Ovary (tissue), 3 donors: ENCODE results near the gene C2CD2L.

Source experiments
- CTCF ChIP-seq, 3 donors: fragments of 450-650 bp in 2 of 3; fragments of 200-600 bp in 1 of 3; IDR thresholded peaks; one replicate each; pipeline versions ENCODE4 v1.5.1 to v1.8.0; 2016 to 2022; ENCODE audit warnings: antibody characterized with exemption in 3 of 3, mild to moderate bottlenecking in 1 of 3
- POLR2A ChIP-seq: fragments of 450-650 bp; IDR thresholded peaks from one replicate; pipeline ENCODE4 v1.6.1; 2017; ENCODE audit warnings: antibody characterized with exemption, mild to moderate bottlenecking, moderate library complexity
- donor health status: DM: no; HTN: no; CAD: no.

- no peak for TF ChIP-seq CTCF (IDR thresholded peaks at IDR 0.05)
- TF ChIP-seq POLR2A: peak; percentile 69
Measured at GRCh38 chr11:119121008-119121810, 14.1 kb downstream of the C2CD2L start, which contains the start of gene HINFP.
